Spleen (tissue), 7 donors: Measurements from ENCODE around the gene SDK1.

Source experiments
- CTCF ChIP-seq, 11 experiments: fragments of 200-600 bp in 7 of 11; fragments of 450-650 bp in 4 of 11; sonication (generic) in 4 of 11; IDR thresholded peaks in 8 of 11; conservative IDR thresholded peaks in 3 of 11; 1 replicate in 7 of 11; 2 replicates in 4 of 11; pipeline versions ENCODE4 v1.4.0 to v1.8.0; 2016 to 2021; ENCODE audit warnings: antibody characterized with exemption in 11 of 11, inconsistent platforms in 4 of 11, mild to moderate bottlenecking in 1 of 11
- POLR2A ChIP-seq, 3 donors: fragments of 450-650 bp; IDR thresholded peaks; one replicate each; pipeline ENCODE4 v1.5.1; 2017; ENCODE audit warnings: antibody characterized with exemption in 3 of 3, mild to moderate bottlenecking in 1 of 3
- POLR2AphosphoS5 ChIP-seq, 3 donors: sonication (generic); formaldehyde crosslinking; IDR thresholded peaks; one replicate each; pipeline ENCODE4 v1.5.1; 2017; ENCODE audit warnings: antibody characterized with exemption in 3 of 3
- donor health status: DM: no; HTN: no; CAD: no; lungs with moderate emphysema.
- donor health status: DM: no; HTN: no; CAD: no.
- donor health status: DM: no; HTN: no; CAD: no.

GRCh38 chr7:3943779-3944520 is 642.9 kb downstream of the SDK1 start:
- TF ChIP-seq POLR2A (IDR thresholded peaks at IDR 0.05) (no peak), CTCF (IDR thresholded peaks at IDR 0.05 in 8 of 11, conservative IDR thresholded peaks at IDR 0.05 in 3 of 11) (no peak), POLR2AphosphoS5 (IDR thresholded peaks at IDR 0.05) (no peak)
